Loucy (cell line): ENCODE measurements around the gene ZDHHC14.

Source experiments
- H2AFZ ChIP-seq: fragments of 200-600 bp; sonication (generic); 2 replicates; pipeline ENCODE4 v1.6.0; 2016; ENCODE audit warnings: antibody characterized with exemption, mild to moderate bottlenecking, low read length, moderate library complexity
- H3F3A ChIP-seq: fragments of 200-600 bp; 2 replicates; pipeline ENCODE4 v1.6.0; 2016; ENCODE audit warnings: antibody characterized with exemption, low read depth, mild to moderate bottlenecking
- H3K27me3 ChIP-seq: fragments of 200-600 bp; sonication (generic); 2 replicates; pipeline ENCODE4 v1.6.1; 2014; ENCODE audit warnings: low read length, mild to moderate bottlenecking; ENCODE audit not compliant: insufficient read depth, poor library complexity, severe bottlenecking
- H3K36me3 ChIP-seq: fragments of 200-600 bp; sonication (generic); 2 replicates; pipeline ENCODE4 v1.6.1; 2016; ENCODE audit warnings: low read length; ENCODE audit not compliant: insufficient read depth
- H3K4me1 ChIP-seq: fragments of 200-600 bp; sonication (generic); 2 replicates; pipeline ENCODE4 v1.5.1; 2014; ENCODE audit warnings: low read length, mild to moderate bottlenecking; ENCODE audit not compliant: insufficient read depth, poor library complexity, severe bottlenecking
- H3K4me2 ChIP-seq: fragments of 200-600 bp; sonication (generic); 2 replicates; pipeline ENCODE4 v1.6.0; 2014; ENCODE audit warnings: antibody characterized with exemption, low read length, low read depth, mild to moderate bottlenecking; ENCODE audit not compliant: poor library complexity, severe bottlenecking
- H3K4me3 ChIP-seq: fragments of 200-600 bp; sonication (generic); 2 replicates; pipeline ENCODE4 v1.5.1; 2014; ENCODE audit warnings: low read length, mild to moderate bottlenecking, mixed read lengths; ENCODE audit not compliant: poor library complexity, severe bottlenecking
- H3K79me2 ChIP-seq: fragments of 200-600 bp; sonication (generic); 2 replicates; pipeline ENCODE4 v1.6.1; 2014; ENCODE audit warnings: low read length; ENCODE audit not compliant: insufficient read depth
- H3K9ac ChIP-seq: fragments of 200-600 bp; sonication (generic); 2 replicates; pipeline ENCODE4 v1.6.0; 2014; ENCODE audit warnings: mild to moderate bottlenecking, low read depth, low read length, moderate library complexity; ENCODE audit not compliant: poor library complexity, severe bottlenecking
- H3K9me2 ChIP-seq: fragments of 200-600 bp; sonication (generic); replicated peaks from 2 replicates; pipeline ENCODE4 v1.6.1; 2016; ENCODE audit warnings: low read depth, low read length, mixed read lengths
- H3K9me3 ChIP-seq: fragments of 200-600 bp; sonication (generic); 2 replicates; pipeline ENCODE4 v1.6.1; 2014; ENCODE audit warnings: mild to moderate bottlenecking, antibody characterized with exemption, low read length, low read depth; ENCODE audit not compliant: insufficient read depth
- H4K20me1 ChIP-seq: fragments of 200-600 bp; sonication (generic); 2 replicates; pipeline ENCODE4 v1.6.0; 2014; ENCODE audit warnings: antibody characterized with exemption, low read length, mild to moderate bottlenecking; ENCODE audit not compliant: insufficient read depth, poor library complexity, severe bottlenecking
- CTCF ChIP-seq: fragments of 200-600 bp; sonication (generic); conservative IDR thresholded peaks from 2 replicates; pipeline ENCODE4 v1.5.1; 2014; ENCODE audit warnings: mild to moderate bottlenecking, antibody characterized with exemption, low read length
- EZH2phosphoT487 ChIP-seq: fragments of 200-600 bp; IDR thresholded peaks from 2 replicates; pipeline ENCODE4 v1.6.1; 2018; ENCODE audit warnings: antibody characterized with exemption, mild to moderate bottlenecking, moderate library complexity, borderline replicate concordance

Gene ZDHHC14

GRCh38 chr6:157442291-157442690 is 61.3 kb downstream of the ZDHHC14 start:
- H3K9me3 ChIP-seq, result no peaks in the 10 kb centered on the region
- no peaks in the 10 kb centered on the region for H3F3A ChIP-seq
- H3K9ac ChIP-seq, result no peak overlapping the region
- peaks cover 5% of the 10 kb centered on the region for H3K4me1 ChIP-seq
- no peak overlapping the region for H3K4me3 ChIP-seq
- no peaks in the 10 kb centered on the region for H3K36me3 ChIP-seq
- no peaks in the 10 kb centered on the region for H3K27me3 ChIP-seq
- no peak overlapping the region for H2AFZ ChIP-seq
- no peaks in the 10 kb centered on the region for H3K9me2 ChIP-seq
- TF ChIP-seq EZH2phosphoT487 (no peak), CTCF (no peak)
- H4K20me1 ChIP-seq, result no peaks in the 10 kb centered on the region
- no peak overlapping the region for H3K4me2 ChIP-seq
- H3K79me2 ChIP-seq, result no peaks in the 10 kb centered on the region

- Histone ChIP-seq H3K9me3 (no peaks in the 10 kb centered on the region), H3K4me2 (no peak overlapping the region), H3K79me2 (no peaks in the 10 kb centered on the region), H3K4me3 (no peak overlapping the region), H4K20me1 (no peaks in the 10 kb centered on the region), H2AFZ (no peak overlapping the region), H3K9me2 (no peaks in the 10 kb centered on the region), H3F3A (no peaks in the 10 kb centered on the region), H3K36me3 (no peaks in the 10 kb centered on the region), H3K4me1 (peaks cover 5% of the 10 kb centered on the region), H3K27me3 (no peaks in the 10 kb centered on the region), H3K9ac (no peak overlapping the region)
- no peak for TF ChIP-seq EZH2phosphoT487
- no peak for TF ChIP-seq CTCF
Measured at GRCh38 chr6:157443066-157443800, 62.2 kb downstream of the ZDHHC14 start.

GRCh38 chr6:157445277-157446009 is 64.5 kb downstream of the ZDHHC14 start:
- no peak overlapping the region for H3K4me3 ChIP-seq
- no peaks in the 10 kb centered on the region for H4K20me1 ChIP-seq
- H2AFZ ChIP-seq, result no peak overlapping the region
- no peaks in the 10 kb centered on the region for H3K36me3 ChIP-seq
- H3K9ac ChIP-seq, result no peak overlapping the region
- TF ChIP-seq EZH2phosphoT487, result no peak
- no peak for TF ChIP-seq CTCF
- no peaks in the 10 kb centered on the region for H3F3A ChIP-seq
- no peaks in the 10 kb centered on the region for H3K79me2 ChIP-seq
- H3K4me1 ChIP-seq, result peaks cover 5% of the 10 kb centered on the region
- H3K9me2 ChIP-seq, result no peaks in the 10 kb centered on the region
- no peaks in the 10 kb centered on the region for H3K27me3 ChIP-seq
- H3K9me3 ChIP-seq, result no peaks in the 10 kb centered on the region
- H3K4me2 ChIP-seq, result no peak overlapping the region
